NCI-H1417 (cell line): ENCODE measurements around the gene ZC3H18.
A peak's percentile ranks its signal among the peaks of the same experiment; 100 is the strongest.

Experiments used
- DNase-seq, 3 experiments: peaks; one replicate each; lab custom pipeline; 2025; lab: John Stamatoyannopoulos, UW

The ZC3H18 gene

GRCh38 chr16:88569985-88570690, at the start of gene ZC3H18:
Gene ZC3H18, plus strand, starts transcription at chr16:88570403. Its CDS starts 6,721 bp downstream, at chr16:88577124.
- peak; percentile 94 to 96 (median 96) for DNase-seq

GRCh38 chr16:88521674-88522073, 48.5 kb upstream of the ZC3H18 start:
- DNase-seq = no peak

- no peak for DNase-seq
These were observed 47.8 kb upstream of the ZC3H18 start for GRCh38 chr16:88522276-88522949.

GRCh38 chr16:88523309-88524161, 46.7 kb upstream of the ZC3H18 start:
- DNase-seq = no peak

- no peak for DNase-seq
These were observed 45.8 kb upstream of the ZC3H18 start for GRCh38 chr16:88524274-88524972.

- no peak for DNase-seq
These were observed 45.1 kb upstream of the ZC3H18 start for GRCh38 chr16:88524973-88525662.

GRCh38 chr16:88525663-88525990, 44.6 kb upstream of the ZC3H18 start:
- DNase-seq = no peak

- no peak for DNase-seq
These were observed 43.9 kb upstream of the ZC3H18 start for GRCh38 chr16:88526008-88526905.

- no peak for DNase-seq
These were observed 43.4 kb upstream of the ZC3H18 start for GRCh38 chr16:88526906-88527185.

- DNase-seq = peak; percentile 5 to 61 (median 37)
These were observed 42.8 kb upstream of the ZC3H18 start for GRCh38 chr16:88527186-88527936.

GRCh38 chr16:88527937-88528743, 42.1 kb upstream of the ZC3H18 start:
- no peak for DNase-seq

- no peak for DNase-seq
These were observed 41.3 kb upstream of the ZC3H18 start for GRCh38 chr16:88528902-88529318.

GRCh38 chr16:88529596-88529995, 40.6 kb upstream of the ZC3H18 start:
- no peak for DNase-seq

GRCh38 chr16:88530051-88530857, 39.9 kb upstream of the ZC3H18 start:
- no peak for DNase-seq

- no peak for DNase-seq
These were observed 39.4 kb upstream of the ZC3H18 start for GRCh38 chr16:88530858-88531203.

GRCh38 chr16:88531346-88531745, 38.9 kb upstream of the ZC3H18 start:
- DNase-seq = no peak

- DNase-seq = no peak
These were observed 38.2 kb upstream of the ZC3H18 start for GRCh38 chr16:88531931-88532433.
